GM12801 (cell line): ENCODE data around the gene PWWP2B.

Experiments used
- CTCF ChIP-seq: IDR thresholded peaks from one replicate; pipeline ENCODE4 v1.5.1; 2011; ENCODE audit warnings: control low read depth; ENCODE audit not compliant: insufficient read length; ENCODE audit errors: extremely low read depth

PWWP2B gene

GRCh38 chr10:132394936-132395703 lies 1.9 kb upstream of the PWWP2B start:
- no peak for TF ChIP-seq CTCF

GRCh38 chr10:132395704-132396493 lies 1.1 kb upstream of the PWWP2B start:
- TF ChIP-seq CTCF, result no peak

GRCh38 chr10:132396494-132397035 lies 435 bp upstream of the PWWP2B start:
- TF ChIP-seq CTCF, result no peak

- TF ChIP-seq CTCF, result no peak
Observed at GRCh38 chr10:132397671-132398565, 918 bp downstream of the PWWP2B start.

GRCh38 chr10:132398566-132398991 lies 1.6 kb downstream of the PWWP2B start:
- TF ChIP-seq CTCF, result no peak

GRCh38 chr10:132399117-132400035 lies 2.4 kb downstream of the PWWP2B start:
- TF ChIP-seq CTCF, result no peak
